ENCODE data around the gene OBSL1. TPM values are rescaled to one million over a fixed set of nuclear protein-coding genes. Genes with fewer than 3 reads are reported as not detected.

The OBSL1 gene
- total and polyA plus RNA-seq, 3 donors from 2014 or later: 312 to 507 (median 462) TPM

- peak within 1 kb of the TSS; percentile 80 to 86 for H3K4me3 ChIP-seq
- no peaks in the 10 kb centered on the region for H3K27me3 ChIP-seq
- WGBS, 2 donors: 0 to 1% methylated on average over 27 to 58 of the region's 75 CpGs
- H3K27ac ChIP-seq: peak within 1 kb of the TSS; percentile 85 to 94
- no peak for TF ChIP-seq CTCF (IDR thresholded peaks at IDR 0.05)
- peak; percentile 39 for TF ChIP-seq POLR2A (IDR thresholded peaks at IDR 0.05)
- peaks cover 23% of the 10 kb centered on the region for H3K4me1 ChIP-seq
- intact Hi-C loops (cut with DNase I; ENCODE audit: low total_unique reads): loop anchor here (5.0 kb wide), 1 partner anchor 94 kb away; no protein-coding TSS in a partner anchor
- no peaks in the 10 kb centered on the region for H3K9me3 ChIP-seq
- DNase-seq: peak; percentile 100
- H3K36me3 ChIP-seq (ENCODE audit: low read depth, missing control alignments): no peaks in the 10 kb centered on the region
These were observed 27.6 kb downstream of the OBSL1 start, which contains the start of the genes CHPF and TMEM198 for GRCh38 chr2:219543596-219544358. Gene CHPF (minus strand): TSS chr2:219543809. CDS start chr2:219543538, 271 bp downstream. Gene TMEM198 (plus strand): TSS chr2:219544028. CDS start chr2:219544728, 700 bp downstream.

GRCh38 chr2:219542931-219543595 lies 28.3 kb downstream of the OBSL1 start:
- intact Hi-C loops (cut with DNase I; ENCODE audit: low total_unique reads): loop anchor here (5.0 kb wide), 1 partner anchor 94 kb away; no protein-coding TSS in a partner anchor
- Histone ChIP-seq H3K27me3 (no peaks in the 10 kb centered on the region), H3K36me3 (ENCODE audit: low read depth, missing control alignments) (no peaks in the 10 kb centered on the region), H3K4me3 (peak overlapping the region; percentile 80 to 86), H3K27ac (peak overlapping the region; percentile 85 to 94), H3K9me3 (no peaks in the 10 kb centered on the region), H3K4me1 (peaks cover 30% of the 10 kb centered on the region)
- TF ChIP-seq POLR2A (IDR thresholded peaks at IDR 0.05): no peak
- TF ChIP-seq CTCF (IDR thresholded peaks at IDR 0.05): no peak
- 0 to 4% methylated on average over 11 to 28 of the region's 66 CpGs for WGBS, 2 donors
- DNase-seq: peak; percentile 41

- 10% methylated on average over 19 to 44 of the region's 48 CpGs for WGBS, 2 donors
- intact Hi-C loops (cut with DNase I; ENCODE audit: low total_unique reads): loop anchor here (5.0 kb wide), 1 partner anchor 96 kb away; no protein-coding TSS in a partner anchor
- Histone ChIP-seq H3K4me3 (peak overlapping the region in 1 of 2 donors; percentile 80), H3K27me3 (no peaks in the 10 kb centered on the region), H3K36me3 (ENCODE audit: low read depth, missing control alignments) (no peaks in the 10 kb centered on the region), H3K4me1 (peaks cover 34% of the 10 kb centered on the region), H3K27ac (peak overlapping the region in 1 of 2 donors; percentile 85), H3K9me3 (no peaks in the 10 kb centered on the region)
- TF ChIP-seq CTCF (IDR thresholded peaks at IDR 0.05) (peak; percentile 93 to 97 (median 95)), POLR2A (IDR thresholded peaks at IDR 0.05) (no peak)
- DNase-seq: peak; percentile 88
These were observed 29.6 kb downstream of the OBSL1 start for GRCh38 chr2:219541611-219542180.

- Histone ChIP-seq H3K36me3 (ENCODE audit: low read depth, missing control alignments) (no peaks in the 10 kb centered on the region), H3K4me3 (no peak overlapping the region), H3K9me3 (no peaks in the 10 kb centered on the region), H3K27ac (no peak overlapping the region), H3K4me1 (peaks cover 34% of the 10 kb centered on the region), H3K27me3 (no peaks in the 10 kb centered on the region)
- WGBS, 2 donors: 84 to 88% methylated on average over 12 of the region's 12 CpGs
- no peak for TF ChIP-seq CTCF (IDR thresholded peaks at IDR 0.05)
- intact Hi-C loops (cut with DNase I; ENCODE audit: low total_unique reads): loop anchor here (5.0 kb wide), 1 partner anchor 96 kb away; no protein-coding TSS in a partner anchor
- no peak for DNase-seq
These were observed 30.4 kb downstream of the OBSL1 start for GRCh38 chr2:219540784-219541504.

Data from testis (tissue), 3 donors.